ENCODE measurements around the gene SLC15A5. TPM values are rescaled to one million over a fixed set of nuclear protein-coding genes. Genes with fewer than 3 reads are reported as not detected.

The SLC15A5 gene
- total RNA-seq, 4 donors from 2014 or later, result 0.50 TPM; not detected in 3

GRCh38 chr12:16291032-16291431 lies 13.5 kb upstream of the SLC15A5 start:
- DNase-seq (ENCODE audit: low spot score), result no peak
- ATAC-seq (ENCODE audit: low FRiP score), result no peak
- TF ChIP-seq, protein P1, sequence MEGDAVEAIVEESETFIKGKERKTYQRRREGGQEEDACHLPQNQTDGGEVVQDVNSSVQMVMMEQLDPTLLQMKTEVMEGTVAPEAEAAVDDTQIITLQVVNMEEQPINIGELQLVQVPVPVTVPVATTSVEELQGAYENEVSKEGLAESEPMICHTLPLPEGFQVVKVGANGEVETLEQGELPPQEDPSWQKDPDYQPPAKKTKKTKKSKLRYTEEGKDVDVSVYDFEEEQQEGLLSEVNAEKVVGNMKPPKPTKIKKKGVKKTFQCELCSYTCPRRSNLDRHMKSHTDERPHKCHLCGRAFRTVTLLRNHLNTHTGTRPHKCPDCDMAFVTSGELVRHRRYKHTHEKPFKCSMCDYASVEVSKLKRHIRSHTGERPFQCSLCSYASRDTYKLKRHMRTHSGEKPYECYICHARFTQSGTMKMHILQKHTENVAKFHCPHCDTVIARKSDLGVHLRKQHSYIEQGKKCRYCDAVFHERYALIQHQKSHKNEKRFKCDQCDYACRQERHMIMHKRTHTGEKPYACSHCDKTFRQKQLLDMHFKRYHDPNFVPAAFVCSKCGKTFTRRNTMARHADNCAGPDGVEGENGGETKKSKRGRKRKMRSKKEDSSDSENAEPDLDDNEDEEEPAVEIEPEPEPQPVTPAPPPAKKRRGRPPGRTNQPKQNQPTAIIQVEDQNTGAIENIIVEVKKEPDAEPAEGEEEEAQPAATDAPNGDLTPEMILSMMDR (IDR thresholded peaks at IDR 0.05), result no peak

- ATAC-seq (ENCODE audit: low FRiP score) (no peak), DNase-seq (ENCODE audit: low spot score) (no peak)
- TF ChIP-seq, protein P1 (IDR thresholded peaks at IDR 0.05), result no peak
These were observed 8.1 kb upstream of the SLC15A5 start for GRCh38 chr12:16285586-16285985.

DNA sequence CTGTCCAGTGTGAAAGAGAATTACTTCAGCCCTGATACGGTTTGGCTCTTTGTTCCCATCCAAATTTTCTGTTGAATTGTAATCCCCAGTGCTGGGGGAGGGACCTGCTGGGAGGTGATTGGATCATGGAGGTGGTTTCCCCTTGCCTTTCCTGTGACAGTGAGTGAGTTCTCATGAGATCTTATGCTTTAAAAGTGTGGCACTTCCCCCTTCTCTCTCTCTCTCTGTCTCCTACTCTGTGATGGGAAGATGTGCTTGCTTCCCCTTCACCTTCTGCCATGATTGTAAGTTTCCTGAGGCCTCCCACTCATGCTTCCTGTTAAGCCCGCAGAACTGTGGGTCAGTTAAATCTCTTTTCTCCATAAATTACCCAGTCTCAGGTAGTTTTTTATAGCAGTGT lies 5.5 kb upstream of the SLC15A5 start:
- no peak for ATAC-seq (ENCODE audit: low FRiP score)
- no peak for DNase-seq (ENCODE audit: low spot score)
- TF ChIP-seq, protein P1 (IDR thresholded peaks at IDR 0.05), result no peak

- DNase-seq (ENCODE audit: low spot score) (no peak), ATAC-seq (ENCODE audit: low FRiP score) (no peak)
These were observed 4.6 kb upstream of the SLC15A5 start for GRCh38 chr12:16282081-16282480.

GRCh38 chr12:16281157-16281556 lies 3.7 kb upstream of the SLC15A5 start:
- TF ChIP-seq, protein P1 (IDR thresholded peaks at IDR 0.05), result no peak
- no peak for DNase-seq (ENCODE audit: low spot score)
- peak; percentile 41 for ATAC-seq (ENCODE audit: low FRiP score)

More at GRCh38 chr12:16282081-16282480, 4.6 kb upstream of the SLC15A5 start:
- TF ChIP-seq, protein P1 (IDR thresholded peaks at IDR 0.05), result no peak

DNA sequence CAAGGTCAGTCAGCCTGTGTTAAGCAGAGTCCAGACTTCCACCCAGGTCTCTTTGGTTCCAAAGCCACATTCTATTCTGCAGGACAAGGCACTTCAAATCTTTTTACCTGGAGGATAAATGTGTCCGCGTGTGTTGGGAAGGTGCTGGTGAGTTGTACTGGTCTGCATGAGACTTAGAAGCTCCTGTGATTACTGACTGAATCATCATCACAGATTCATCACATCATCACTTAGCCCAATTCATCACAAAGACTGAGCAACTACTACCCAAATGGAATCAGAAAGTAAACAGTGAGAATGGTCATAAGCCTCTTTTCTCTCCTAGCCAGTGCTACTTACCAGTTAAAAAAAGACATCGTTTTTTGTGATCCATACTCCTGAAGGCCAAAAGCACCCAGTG lies 5.3 kb downstream of the SLC15A5 start:
- no peak for DNase-seq (ENCODE audit: low spot score)
- ATAC-seq (ENCODE audit: low FRiP score), result no peak
- TF ChIP-seq, protein P1 (IDR thresholded peaks at IDR 0.05), result no peak

- TF ChIP-seq, protein P1 (IDR thresholded peaks at IDR 0.05), result no peak
- ATAC-seq (ENCODE audit: low FRiP score) (no peak), DNase-seq (ENCODE audit: low spot score) (no peak)
These were observed 6.4 kb downstream of the SLC15A5 start for GRCh38 chr12:16271062-16271461.

Measured in omental fat pad (tissue), 4 donors.